HepG2 (cell line): ENCODE results near the gene OGFR. TPM values are rescaled to one million over a fixed set of nuclear protein-coding genes. Genes with fewer than 3 reads are reported as not detected.

ENCODE experiments used
- AKAP8 ChIP-seq: sonication (generic); formaldehyde crosslinking; IDR thresholded peaks from 2 replicates; pipeline ENCODE4 v1.5.1; 2020; ENCODE audit warnings: mild to moderate bottlenecking, missing genetic modification reagents
- ARID3A ChIP-seq: IDR thresholded peaks from 2 replicates; pipeline ENCODE4 v1.6.1; 2012; ENCODE audit warnings: low read depth, low read length, improper control_type of control experiment
- DR1 ChIP-seq: sonication (generic); formaldehyde crosslinking; IDR thresholded peaks from 2 replicates; pipeline ENCODE4 v1.8.0; 2021; ENCODE audit warnings: mild to moderate bottlenecking, missing genetic modification reagents, inconsistent platforms
- E2F2 ChIP-seq: sonication (generic); formaldehyde crosslinking; IDR thresholded peaks from 2 replicates; pipeline ENCODE4 v1.4.0; 2020; ENCODE audit warnings: missing genetic modification reagents, borderline replicate concordance
- ETV6 ChIP-seq: sonication (generic); formaldehyde crosslinking; conservative IDR thresholded peaks from 2 replicates; pipeline ENCODE4 v1.4.0; 2020; ENCODE audit warnings: missing genetic modification reagents
- FLYWCH1 ChIP-seq: sonication (generic); formaldehyde crosslinking; IDR thresholded peaks from 2 replicates; pipeline ENCODE4 v1.8.1; 2023; ENCODE audit warnings: mild to moderate bottlenecking, missing genetic modification reagents
- FOSL1 ChIP-seq: sonication (generic); formaldehyde crosslinking; IDR thresholded peaks from 2 replicates; pipeline ENCODE4 v1.9.0; 2021; ENCODE audit warnings: missing genetic modification reagents, borderline replicate concordance
- GMEB2 ChIP-seq: IDR thresholded peaks from 2 replicates; pipeline ENCODE4 v1.6.1; 2016; ENCODE audit warnings: missing biosample characterization, missing genetic modification reagents, low read depth
- GTF3A ChIP-seq: sonication (generic); formaldehyde crosslinking; conservative IDR thresholded peaks from 2 replicates; pipeline ENCODE4 v1.4.0; 2020; ENCODE audit warnings: mild to moderate bottlenecking, missing genetic modification reagents
- IKZF1 ChIP-seq: fragments of 450-650 bp; IDR thresholded peaks from 2 replicates; pipeline ENCODE4 v1.7.1; 2016
- KLF16 ChIP-seq, 2 experiments: sonication (generic) in 1 of 2; formaldehyde crosslinking in 1 of 2; IDR thresholded peaks; 2 replicates each; pipeline versions ENCODE4 v1.6.1 to v1.8.0; 2016 to 2023; ENCODE audit warnings: missing genetic modification reagents in 2 of 2, missing compliant biosample characterization in 1 of 2
- NFATC3 ChIP-seq: sonication (generic); formaldehyde crosslinking; IDR thresholded peaks from 2 replicates; pipeline ENCODE4 v1.5.1; 2020; ENCODE audit warnings: mild to moderate bottlenecking, missing genetic modification reagents
- PRDM10 ChIP-seq: sonication (generic); formaldehyde crosslinking; IDR thresholded peaks from 2 replicates; pipeline ENCODE4 v1.4.0; 2020; ENCODE audit warnings: low read depth, missing genetic modification reagents
- RELA ChIP-seq: sonication (generic); formaldehyde crosslinking; IDR thresholded peaks from 2 replicates; pipeline ENCODE4 v1.4.0; 2020; ENCODE audit warnings: missing genetic modification reagents
- RFX3 ChIP-seq: IDR thresholded peaks from 2 replicates; pipeline ENCODE4 v1.6.1; 2016; ENCODE audit warnings: missing biosample characterization, missing genetic modification reagents
- TEAD3 ChIP-seq: optimal IDR thresholded peaks from 2 replicates; pipeline ENCODE3; 2016; ENCODE audit warnings: borderline replicate concordance
- TP53 ChIP-seq: sonication (generic); formaldehyde crosslinking; conservative IDR thresholded peaks from 2 replicates; pipeline ENCODE4 v1.4.0; 2020; ENCODE audit warnings: missing genetic modification reagents
- ZNF263 ChIP-seq: sonication (generic); formaldehyde crosslinking; IDR thresholded peaks from 2 replicates; pipeline ENCODE4 v1.4.0; 2020; ENCODE audit warnings: missing genetic modification reagents
- ZNF335 ChIP-seq: sonication (generic); formaldehyde crosslinking; IDR thresholded peaks from 2 replicates; pipeline ENCODE4 v1.4.0; 2020; ENCODE audit warnings: missing genetic modification reagents
- ZNF337 ChIP-seq: sonication (generic); formaldehyde crosslinking; IDR thresholded peaks from 2 replicates; pipeline ENCODE4 v1.5.1; 2020; ENCODE audit warnings: missing genetic modification reagents, low read depth, mild to moderate bottlenecking, borderline replicate concordance
- ZNF747 ChIP-seq: sonication (generic); formaldehyde crosslinking; IDR thresholded peaks from 2 replicates; pipeline ENCODE4 v1.8.1; 2023; ENCODE audit warnings: missing genetic modification reagents, mild to moderate bottlenecking, borderline replicate concordance
- ZNF773 ChIP-seq: sonication (generic); formaldehyde crosslinking; IDR thresholded peaks from 2 replicates; pipeline ENCODE4 v1.4.0; 2020; ENCODE audit warnings: missing genetic modification reagents, borderline replicate concordance
- polyA plus RNA-seq, 8 experiments: library from polyadenylated mRNA; depleted of rRNA in 3 of 8; stranded (reverse) in 7 of 8; unstranded in 1 of 8; fragments of >200 nt; fragmentation: Illumina TruSeq in 4 of 8; extraction: Trizol in 4 of 8; gene quantifications; 2 replicates each; pipeline versions ENCODE4 v1.2.1 to v1.2.3, GENCODE V29; 2011 to 2016; ENCODE audit warnings: low read depth in 4 of 8, missing spikeins in 1 of 8, mixed read lengths in 1 of 8; ENCODE audit not compliant: insufficient read depth in 1 of 8
- total RNA-seq, 5 experiments: library from RNA; depleted of rRNA; stranded (reverse); fragments of >200 nt; fragmentation: Illumina TruSeq; extraction: Trizol; gene quantifications; 2 replicates each; pipeline ENCODE4 v1.2.3, GENCODE V29; 2016; ENCODE audit warnings: low read depth in 1 of 5

The OGFR gene
- total and polyA plus RNA-seq, 2 of the 13 experiments (the other 11 are each of a cell fraction or from before 2014, with no cell fraction given): 47.7 to 81.8 TPM

GRCh38 chr20:62816031-62816883 lies 11.6 kb downstream of the OGFR start (continued):
- TF ChIP-seq ZNF337 (CRISPR knock-in tag) (no peak), AKAP8 (CRISPR knock-in tag) (no peak), RELA (CRISPR knock-in tag) (no peak), DR1 (no peak; the same call in 1 of the 2 replicates), FOSL1 (CRISPR knock-in tag) (no peak), KLF16 (CRISPR knock-in tag; IDR thresholded peaks at IDR 0.05) (no peak), IKZF1 (no peak), ZNF773 (CRISPR knock-in tag) (no peak), TEAD3 (CRISPR knock-in tag) (peak; percentile 88), ZNF263 (CRISPR knock-in tag) (peak; percentile 4; the same call in 1 of the 2 replicates), TP53 (CRISPR knock-in tag) (no peak), NFATC3 (CRISPR knock-in tag) (no peak), E2F2 (CRISPR knock-in tag) (no peak), PRDM10 (CRISPR knock-in tag) (no peak), ZNF335 (CRISPR knock-in tag) (no peak), ZNF747 (CRISPR knock-in tag) (no peak), GMEB2 (CRISPR knock-in tag) (no peak), GTF3A (CRISPR knock-in tag) (no peak), ETV6 (no peak), FLYWCH1 (CRISPR knock-in tag) (no peak), RFX3 (CRISPR knock-in tag) (no peak), ARID3A (no peak)
